Thyroid gland (tissue), 4 donors: Measurements from ENCODE around the gene DCLK2.

ENCODE experiments used
- POLR2A ChIP-seq, 2 donors: fragments of 450-650 bp; IDR thresholded peaks; one replicate each; pipeline ENCODE4 v1.6.1; 2017; ENCODE audit warnings: antibody characterized with exemption in 2 of 2, mild to moderate bottlenecking in 2 of 2, moderate library complexity in 1 of 2
- TF ChIP-seq, protein P1 (sequence below), 6 experiments: fragments of 200-600 bp in 3 of 6; fragments of 450-650 bp in 3 of 6; sonication (generic) in 3 of 6; IDR thresholded peaks; one replicate each; pipeline ENCODE4 v1.5.1; 2016 to 2019; ENCODE audit warnings: antibody characterized with exemption in 6 of 6, mild to moderate bottlenecking in 2 of 6, inconsistent platforms in 1 of 6, moderate library complexity in 1 of 6

DNA sequence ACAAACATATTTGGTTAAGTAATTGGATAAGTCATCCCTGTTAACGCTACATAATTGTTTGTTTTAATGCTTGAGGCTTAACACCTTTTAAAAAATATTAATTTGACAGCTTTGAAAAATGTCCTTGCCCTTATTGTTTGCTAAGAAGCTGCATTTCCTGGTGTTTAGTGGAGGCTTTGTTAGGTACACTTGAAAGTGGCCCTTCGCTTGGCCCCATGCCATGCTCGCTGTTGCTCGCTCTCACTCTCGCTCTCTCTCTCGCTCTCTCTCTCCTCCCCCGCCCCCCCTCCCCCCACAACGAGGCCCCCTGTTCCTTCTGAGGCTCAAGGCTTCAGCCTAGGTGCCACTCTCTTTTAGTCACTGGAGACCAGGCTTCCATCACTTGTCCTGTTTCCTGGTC lies 139.6 kb downstream of the DCLK2 start:
- TF ChIP-seq, protein P1, sequence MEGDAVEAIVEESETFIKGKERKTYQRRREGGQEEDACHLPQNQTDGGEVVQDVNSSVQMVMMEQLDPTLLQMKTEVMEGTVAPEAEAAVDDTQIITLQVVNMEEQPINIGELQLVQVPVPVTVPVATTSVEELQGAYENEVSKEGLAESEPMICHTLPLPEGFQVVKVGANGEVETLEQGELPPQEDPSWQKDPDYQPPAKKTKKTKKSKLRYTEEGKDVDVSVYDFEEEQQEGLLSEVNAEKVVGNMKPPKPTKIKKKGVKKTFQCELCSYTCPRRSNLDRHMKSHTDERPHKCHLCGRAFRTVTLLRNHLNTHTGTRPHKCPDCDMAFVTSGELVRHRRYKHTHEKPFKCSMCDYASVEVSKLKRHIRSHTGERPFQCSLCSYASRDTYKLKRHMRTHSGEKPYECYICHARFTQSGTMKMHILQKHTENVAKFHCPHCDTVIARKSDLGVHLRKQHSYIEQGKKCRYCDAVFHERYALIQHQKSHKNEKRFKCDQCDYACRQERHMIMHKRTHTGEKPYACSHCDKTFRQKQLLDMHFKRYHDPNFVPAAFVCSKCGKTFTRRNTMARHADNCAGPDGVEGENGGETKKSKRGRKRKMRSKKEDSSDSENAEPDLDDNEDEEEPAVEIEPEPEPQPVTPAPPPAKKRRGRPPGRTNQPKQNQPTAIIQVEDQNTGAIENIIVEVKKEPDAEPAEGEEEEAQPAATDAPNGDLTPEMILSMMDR (IDR thresholded peaks at IDR 0.05) = no peak
- TF ChIP-seq POLR2A (IDR thresholded peaks at IDR 0.05) = no peak
